ENCODE data around the gene GOLGA6A. TPM values are rescaled to one million over a fixed set of nuclear protein-coding genes. Genes with fewer than 3 reads are reported as not detected.
"Not testable (repeated sequence)": the region's sequence is repeated elsewhere in the genome, so short reads cannot be mapped to it uniquely, and the experiment has no call there.

The GOLGA6A gene
- total RNA-seq, 1 donor from 2014 or later: under 0.01 TPM

DNA sequence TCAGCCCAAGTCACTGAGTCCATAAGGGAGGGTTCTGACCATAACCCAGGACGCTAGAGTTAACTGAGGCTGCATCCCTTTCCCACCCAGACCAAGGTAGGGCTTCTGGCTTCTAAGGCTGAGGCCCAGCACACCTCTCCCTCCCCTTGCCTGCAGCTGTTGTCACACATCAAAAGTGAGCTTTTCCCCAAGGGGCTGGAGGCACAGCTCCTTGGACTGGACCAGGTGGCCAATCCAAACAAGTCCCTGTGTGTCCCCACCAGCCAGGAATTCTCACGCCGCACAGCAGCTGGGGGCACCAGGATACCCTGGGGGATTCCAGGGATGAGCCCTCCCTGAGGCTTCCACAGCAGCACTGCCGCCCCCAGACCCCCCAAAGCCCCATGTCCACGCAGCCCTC lies 25.8 kb upstream of the GOLGA6A start:
- no peak for DNase-seq (ENCODE audit: low spot score in 2 of 2)
- no peak for FAIRE-seq

DNA sequence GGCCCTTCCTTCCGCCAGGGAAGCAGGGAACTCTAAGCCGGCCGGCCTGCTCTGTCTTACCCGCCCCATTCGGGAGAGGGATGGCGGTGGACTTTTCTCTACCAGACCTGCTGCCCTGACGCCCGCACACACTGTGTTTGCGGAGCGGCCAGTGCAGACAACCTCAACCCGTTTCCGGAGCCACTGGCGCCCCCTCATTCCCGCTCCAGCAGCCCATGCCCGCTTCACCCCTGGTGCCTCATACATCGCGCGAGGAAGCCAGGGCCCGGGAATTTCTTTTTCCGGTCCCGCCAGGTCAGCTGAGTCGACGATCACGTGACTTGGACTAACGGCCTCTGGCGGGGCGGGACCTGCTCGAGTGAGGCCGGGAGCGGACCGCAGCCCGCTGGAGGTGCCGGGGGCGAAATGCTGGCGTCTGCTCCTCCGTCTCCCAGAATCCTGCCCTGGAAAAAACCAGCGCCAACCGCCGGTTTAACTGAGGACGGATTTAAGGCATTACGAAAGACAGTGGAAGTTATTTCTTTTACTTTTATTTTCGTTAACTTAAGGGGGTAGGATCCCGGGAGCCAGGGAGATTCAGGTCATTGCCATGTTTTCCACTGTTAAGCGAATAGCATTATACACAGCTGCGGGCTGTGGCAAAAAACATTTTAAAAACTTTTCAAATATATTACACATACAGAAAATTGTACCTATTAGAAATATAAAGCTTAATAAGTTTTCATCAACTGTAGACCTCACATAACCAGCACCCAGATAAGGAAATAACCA lies 17.8 kb upstream of the GOLGA6A start:
- DNase-seq (ENCODE audit: low spot score in 2 of 2): peak; percentile 68 to 88
- FAIRE-seq: not testable (repeated sequence)

DNA sequence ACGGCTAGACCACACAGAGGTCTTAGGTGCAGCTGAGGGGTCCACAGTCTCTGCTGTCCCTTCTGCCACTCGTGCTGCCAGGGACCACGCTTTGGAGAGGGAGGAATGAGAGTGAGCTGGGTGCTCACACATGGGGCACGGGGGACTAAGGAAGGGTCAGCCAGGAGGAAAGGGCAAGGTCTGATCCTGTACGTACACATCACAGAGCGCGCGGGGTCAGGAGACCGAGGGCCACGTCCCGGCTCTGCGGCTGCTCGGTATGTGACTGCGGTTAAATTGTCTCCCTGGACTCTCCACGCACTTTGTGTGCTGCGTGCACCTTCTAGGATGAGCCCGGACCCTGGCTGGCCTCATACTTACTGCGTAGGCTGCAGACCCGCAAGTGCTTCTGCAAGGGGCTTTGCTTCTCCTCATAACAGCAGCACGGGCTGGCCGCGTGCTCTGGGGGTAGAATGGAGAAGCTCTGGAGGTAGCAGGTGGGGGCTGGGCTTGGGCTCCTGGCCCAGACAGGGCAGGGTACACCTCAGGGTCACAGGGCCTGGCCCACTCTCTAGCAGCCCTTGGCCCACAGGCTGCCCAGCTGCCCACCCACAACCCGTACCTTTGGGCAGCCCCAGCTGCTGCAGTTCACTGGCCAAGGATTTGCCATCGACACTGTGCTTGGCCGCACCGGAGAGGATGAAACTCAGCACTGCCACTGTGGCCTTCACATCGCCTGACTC lies 14.6 kb upstream of the GOLGA6A start:
- FAIRE-seq; DNase-seq (ENCODE audit: low spot score in 2 of 2): not testable (repeated sequence)

DNA sequence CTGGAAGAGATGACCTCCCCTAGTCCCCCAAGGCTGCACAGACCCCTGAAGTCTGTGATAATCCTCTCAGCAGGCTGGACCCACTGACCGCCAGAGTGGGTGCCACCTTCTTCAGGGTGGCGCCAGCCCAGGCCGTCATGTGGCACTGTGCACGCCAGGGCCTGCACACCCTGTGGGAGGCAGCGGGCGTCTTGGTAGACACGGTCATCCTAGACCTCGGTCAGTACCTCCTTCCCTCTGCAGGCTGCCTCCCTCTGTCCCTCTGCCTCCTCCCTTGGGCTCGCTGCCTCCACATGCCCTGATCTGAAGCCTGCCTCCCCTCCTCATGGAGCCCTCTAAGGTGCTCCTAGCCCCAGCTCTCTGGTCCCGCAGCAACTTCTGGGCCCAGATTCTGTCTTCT lies 13.3 kb upstream of the GOLGA6A start:
- not testable (repeated sequence) for DNase-seq (ENCODE audit: low spot score in 2 of 2); FAIRE-seq

DNA sequence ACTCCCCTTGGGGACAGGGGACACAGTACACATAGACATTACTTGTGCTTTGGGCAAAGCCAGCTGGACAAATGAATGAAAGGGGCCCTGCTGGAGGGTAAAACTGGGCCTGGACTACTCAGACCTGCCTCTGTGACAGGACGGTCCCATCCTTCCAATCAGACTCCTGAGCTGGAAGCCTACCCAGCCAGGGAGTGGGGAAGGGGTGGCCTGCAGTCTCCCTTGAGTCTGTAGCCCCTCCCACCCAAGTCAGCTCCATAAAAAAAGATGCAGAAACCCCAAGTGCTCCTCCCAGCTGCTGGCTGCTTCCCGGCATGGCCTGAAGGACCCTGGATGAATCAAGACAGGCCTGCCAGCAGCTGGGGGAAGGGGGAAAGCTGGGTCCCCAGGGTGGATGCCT lies 12.2 kb upstream of the GOLGA6A start:
- DNase-seq (ENCODE audit: low spot score in 2 of 2); FAIRE-seq: not testable (repeated sequence)

DNA sequence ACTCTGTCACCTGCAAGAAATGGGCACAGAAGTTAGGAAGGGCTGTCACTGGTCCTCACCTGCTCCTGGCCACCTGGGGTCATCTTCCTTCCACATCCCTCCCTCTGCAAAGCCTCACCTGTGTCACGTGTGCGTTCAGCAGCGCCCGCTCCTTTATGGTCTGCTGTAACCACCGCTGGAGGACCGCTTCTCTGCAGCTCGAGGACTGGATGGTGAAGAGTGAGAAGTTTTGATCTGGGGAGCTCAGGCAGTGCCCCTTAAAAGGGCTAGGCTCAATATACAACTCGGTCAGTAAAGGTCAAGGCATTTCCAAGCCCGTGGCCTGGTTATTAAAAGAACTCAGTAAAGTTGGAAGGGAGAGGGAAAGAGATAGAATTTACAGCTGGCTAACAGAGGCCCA lies 6.6 kb downstream of the GOLGA6A start:
- DNase-seq (ENCODE audit: low spot score in 2 of 2); FAIRE-seq: not testable (repeated sequence)

DNA sequence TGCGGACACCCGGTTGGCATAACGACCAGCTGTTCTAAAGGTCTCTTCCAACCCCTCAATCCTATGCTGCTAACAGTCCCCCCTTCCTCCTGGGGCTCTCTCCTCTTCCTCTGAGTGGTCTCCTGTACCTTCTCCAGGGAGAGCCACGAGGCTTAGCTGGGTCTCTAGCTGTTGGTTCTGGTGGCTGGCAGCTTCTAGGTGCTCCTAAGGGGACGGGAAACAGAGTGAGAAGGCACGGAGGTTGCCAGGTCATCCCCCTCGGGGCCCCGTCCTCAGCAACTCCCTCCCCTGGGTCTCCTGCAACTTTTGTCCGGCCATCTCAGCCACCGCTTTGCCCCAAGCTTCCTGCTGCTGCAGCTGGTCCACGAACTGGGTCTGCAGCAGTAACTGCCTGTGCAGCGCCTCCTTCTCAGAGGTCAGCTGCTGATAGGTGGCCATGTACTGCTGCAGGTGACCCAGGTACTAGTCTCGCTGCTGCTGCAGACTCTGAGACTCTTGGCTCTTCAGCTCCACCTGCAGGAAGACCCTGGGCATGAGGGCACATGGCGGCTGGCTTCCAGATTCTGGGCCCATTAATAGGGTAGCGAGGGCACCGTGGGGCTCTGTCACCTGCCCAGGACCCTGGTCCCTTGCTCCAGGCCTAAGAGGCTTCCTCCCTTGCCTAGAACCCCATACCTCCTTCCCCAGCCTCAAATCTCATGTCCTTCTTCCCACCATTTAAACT lies 9.6 kb downstream of the GOLGA6A start:
- not testable (repeated sequence) for FAIRE-seq; DNase-seq (ENCODE audit: low spot score in 2 of 2)

DNA sequence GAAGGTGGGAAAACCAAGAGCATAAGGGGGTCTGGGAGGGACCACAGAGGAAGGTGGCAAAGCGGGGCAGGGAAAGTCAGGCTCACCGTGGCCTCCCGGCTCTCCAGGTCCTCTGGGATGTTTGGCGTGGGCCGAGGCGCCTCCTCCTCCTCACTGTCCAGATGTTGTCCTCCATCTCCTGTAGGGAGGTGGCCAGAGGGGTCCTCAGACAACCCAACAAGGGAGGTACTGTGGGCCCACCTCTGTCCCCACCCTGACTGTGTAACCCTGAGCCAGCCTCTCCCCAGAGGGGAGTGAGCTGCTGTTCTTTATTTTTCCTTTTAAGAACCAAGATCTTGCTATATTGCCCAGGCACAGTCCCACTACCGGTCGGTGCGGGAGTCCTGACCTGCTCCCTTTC lies 10.2 kb downstream of the GOLGA6A start:
- not testable (repeated sequence) for DNase-seq (ENCODE audit: low spot score in 2 of 2); FAIRE-seq

DNA sequence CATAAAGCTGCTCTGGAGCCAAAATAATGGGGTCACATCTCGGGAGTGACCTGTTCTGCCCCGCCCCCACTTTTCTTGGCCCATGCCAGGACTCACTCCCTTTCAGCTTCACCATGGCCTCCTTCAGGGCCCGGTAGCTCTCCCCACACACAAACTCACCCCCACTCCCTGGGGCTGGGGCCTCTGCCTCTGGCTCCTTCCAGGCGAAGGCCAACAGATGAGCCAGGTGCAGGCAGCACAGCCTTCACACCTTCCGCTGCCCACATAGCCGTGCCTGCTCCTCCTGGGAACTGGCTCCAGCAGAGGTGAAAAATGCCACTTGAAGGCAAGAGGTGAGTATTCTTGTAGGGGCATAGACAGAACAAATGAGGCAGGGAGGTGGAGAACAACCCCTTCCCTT lies 10.7 kb downstream of the GOLGA6A start:
- not testable (repeated sequence) for DNase-seq (ENCODE audit: low spot score in 2 of 2); FAIRE-seq

DNA sequence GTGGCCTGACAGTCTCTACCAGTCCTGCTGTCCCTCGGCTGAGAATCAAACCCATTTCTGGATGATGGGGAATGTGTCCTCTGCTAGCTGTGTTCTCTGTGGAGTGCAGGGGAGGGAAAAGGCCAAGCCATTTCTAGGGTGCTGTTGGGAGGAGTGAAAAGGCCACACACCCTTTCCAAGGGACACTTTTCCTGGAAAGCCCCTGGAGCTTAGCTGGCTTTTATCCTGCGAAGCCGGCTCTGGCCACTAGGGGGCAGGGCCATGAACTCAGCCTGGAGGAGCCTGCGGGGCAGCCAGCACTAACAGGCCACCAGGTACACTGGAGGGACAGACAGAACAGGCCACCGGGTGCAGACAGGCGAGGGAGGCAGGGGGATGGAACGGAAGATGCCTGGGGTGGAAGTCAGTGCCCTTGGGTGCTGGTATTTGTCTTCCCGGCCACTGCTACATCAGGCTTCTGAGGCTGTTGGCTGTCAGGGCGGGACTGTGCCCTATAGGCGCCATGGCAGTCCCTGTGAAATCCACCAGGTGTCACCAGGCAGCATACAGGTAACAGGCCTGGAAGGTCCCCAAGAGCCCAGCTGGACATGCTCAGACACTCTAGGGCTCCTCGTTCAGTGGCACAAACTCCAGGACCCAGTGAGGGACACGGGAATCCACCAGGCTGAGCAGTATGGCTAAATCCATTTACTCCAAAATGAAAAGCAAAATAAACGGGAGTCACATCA lies 16.5 kb downstream of the GOLGA6A start:
- DNase-seq (ENCODE audit: low spot score in 2 of 2): not testable (repeated sequence)

DNA sequence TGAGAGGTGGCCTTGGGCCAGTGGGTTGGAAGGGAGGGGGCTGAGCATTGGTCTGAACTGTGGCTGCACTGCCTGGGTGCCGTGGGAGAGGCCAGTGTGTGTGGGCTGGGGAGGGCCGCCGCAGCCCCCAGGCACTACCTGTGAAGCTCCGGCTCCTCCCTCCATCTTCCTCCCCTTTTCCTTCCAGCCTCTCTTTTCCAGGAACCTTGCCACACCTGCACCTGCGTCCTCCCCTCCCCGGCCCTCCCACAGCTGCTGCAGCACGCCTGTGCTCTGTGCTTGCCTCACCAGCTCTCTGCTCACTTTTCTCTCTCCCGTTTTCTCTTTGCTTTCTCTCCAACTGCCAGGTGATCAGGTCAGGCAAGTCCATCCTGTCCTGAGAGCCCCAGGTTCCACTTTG lies 17.5 kb downstream of the GOLGA6A start:
- not testable (repeated sequence) for DNase-seq (ENCODE audit: low spot score in 2 of 2); FAIRE-seq

More for the DNA sequence above, 16.5 kb downstream of the GOLGA6A start:
- FAIRE-seq: not testable (repeated sequence)

DNA sequence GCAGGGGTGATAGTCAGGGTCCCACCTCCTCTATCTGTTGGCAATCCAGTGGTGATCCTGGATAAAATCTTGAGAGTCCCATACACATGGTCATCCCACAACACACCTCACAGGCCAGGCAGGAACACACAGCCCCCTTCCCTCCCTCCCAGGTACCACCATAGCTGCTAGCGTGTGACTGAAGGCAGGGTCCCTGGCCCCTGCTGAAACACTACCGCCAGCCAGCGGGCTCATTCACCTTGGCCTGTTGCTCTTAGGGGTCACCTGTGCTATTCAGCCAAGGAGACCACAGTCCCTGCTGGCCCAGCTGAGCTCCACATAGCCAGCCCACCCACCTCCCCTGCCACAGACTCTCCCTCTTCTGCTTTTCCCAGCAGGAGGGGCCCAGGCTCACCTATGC lies 18.2 kb downstream of the GOLGA6A start:
- DNase-seq (ENCODE audit: low spot score in 2 of 2); FAIRE-seq: not testable (repeated sequence)

DNA sequence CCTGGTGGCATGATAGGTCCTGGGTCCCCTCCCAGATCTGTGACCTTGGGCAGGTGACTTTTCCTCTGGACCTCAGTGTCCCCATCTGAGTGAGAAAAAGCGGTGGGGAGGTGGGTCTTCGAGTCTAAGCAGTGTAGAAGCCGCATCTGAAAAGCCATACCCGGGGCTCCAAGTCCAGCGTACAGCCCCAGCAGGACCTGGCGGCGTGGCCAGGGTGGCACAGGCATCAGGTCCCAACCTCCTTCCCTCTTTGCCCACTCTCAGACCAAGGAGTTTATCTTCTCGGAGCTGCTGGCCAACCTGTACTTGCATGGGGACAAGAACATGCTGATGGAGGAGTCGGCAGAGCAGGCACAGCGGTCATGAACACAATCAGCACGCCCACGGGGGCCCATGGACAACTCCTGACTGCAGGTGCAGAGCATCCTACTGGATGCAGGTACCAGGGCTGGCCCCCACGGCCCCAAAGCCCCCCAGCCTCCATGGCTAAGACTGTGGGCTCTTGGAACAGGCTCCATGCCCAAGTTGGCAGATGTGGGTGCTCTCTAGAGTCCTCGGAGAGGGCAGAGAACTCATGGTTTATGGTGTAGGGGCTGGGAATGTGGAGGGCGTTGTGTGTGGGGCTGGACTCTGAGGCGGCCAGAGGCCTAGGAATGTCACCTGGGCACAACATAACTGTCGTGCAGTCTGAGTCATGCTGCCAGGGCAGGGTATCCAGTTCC lies 18.8 kb downstream of the GOLGA6A start:
- not testable (repeated sequence) for FAIRE-seq; DNase-seq (ENCODE audit: low spot score in 2 of 2)

DNA sequence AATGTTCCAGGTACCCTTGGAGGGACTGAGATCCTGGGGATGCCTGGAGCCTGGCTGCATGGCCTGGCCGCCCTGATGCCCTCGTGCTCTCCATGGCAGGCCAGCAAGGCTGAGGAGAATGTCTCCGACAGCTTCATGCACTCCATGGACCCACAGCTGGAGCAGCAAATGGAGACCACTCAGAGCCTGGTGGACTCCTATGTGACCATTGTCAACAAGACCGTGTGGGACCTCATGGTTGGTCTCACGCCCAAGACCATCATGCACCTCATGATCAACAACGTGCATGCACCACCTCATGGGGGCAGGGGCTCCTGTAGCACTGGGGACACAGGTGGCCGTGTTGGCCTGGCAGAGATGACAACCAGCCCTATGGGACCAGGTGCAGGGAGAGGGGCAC lies 19.7 kb downstream of the GOLGA6A start:
- no peak for DNase-seq (ENCODE audit: low spot score in 2 of 2)
- FAIRE-seq: no peak

DNA sequence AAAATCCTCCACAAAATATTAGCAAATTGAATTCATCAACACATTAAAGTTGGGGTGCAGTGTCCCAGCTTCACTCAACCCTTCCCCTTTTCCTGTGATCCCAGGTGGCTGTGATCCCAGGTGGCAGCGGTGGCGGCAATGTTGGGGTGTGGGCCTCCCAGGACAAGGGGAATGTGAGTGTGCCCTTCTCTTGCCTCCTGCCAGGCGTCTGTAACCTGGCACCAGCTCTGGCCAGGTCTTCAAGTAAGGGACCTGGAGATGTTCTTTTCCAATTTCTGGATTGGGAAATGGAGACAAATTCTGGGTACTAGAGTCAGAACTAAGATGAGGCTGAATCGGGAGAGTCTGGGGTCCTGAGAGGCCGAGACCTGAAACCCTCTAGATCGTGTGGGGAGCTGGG lies 20.1 kb downstream of the GOLGA6A start:
- no peak for DNase-seq (ENCODE audit: low spot score in 2 of 2)
- no peak for FAIRE-seq

DNA sequence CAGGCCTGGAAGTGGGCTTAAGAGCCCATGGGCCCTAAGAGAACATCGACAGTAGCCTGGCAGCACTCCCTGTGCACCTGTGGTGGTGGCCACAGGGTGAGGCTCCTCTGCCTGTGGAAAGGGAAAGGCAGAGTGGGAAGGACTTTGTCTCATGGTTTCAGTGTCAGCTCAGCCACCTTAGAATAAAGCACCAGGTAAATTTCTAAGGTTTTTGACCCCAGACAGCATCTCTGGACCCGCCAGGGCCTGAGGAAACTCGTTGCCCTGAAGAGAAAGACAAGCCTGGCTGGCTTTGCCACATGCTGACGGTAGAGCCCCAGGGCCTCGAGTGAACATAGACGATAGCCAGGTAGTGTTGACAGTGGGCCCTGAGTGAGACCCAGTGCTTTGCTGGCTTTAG lies 22.1 kb downstream of the GOLGA6A start:
- FAIRE-seq (no peak), DNase-seq (ENCODE audit: low spot score in 2 of 2) (no peak)

DNA sequence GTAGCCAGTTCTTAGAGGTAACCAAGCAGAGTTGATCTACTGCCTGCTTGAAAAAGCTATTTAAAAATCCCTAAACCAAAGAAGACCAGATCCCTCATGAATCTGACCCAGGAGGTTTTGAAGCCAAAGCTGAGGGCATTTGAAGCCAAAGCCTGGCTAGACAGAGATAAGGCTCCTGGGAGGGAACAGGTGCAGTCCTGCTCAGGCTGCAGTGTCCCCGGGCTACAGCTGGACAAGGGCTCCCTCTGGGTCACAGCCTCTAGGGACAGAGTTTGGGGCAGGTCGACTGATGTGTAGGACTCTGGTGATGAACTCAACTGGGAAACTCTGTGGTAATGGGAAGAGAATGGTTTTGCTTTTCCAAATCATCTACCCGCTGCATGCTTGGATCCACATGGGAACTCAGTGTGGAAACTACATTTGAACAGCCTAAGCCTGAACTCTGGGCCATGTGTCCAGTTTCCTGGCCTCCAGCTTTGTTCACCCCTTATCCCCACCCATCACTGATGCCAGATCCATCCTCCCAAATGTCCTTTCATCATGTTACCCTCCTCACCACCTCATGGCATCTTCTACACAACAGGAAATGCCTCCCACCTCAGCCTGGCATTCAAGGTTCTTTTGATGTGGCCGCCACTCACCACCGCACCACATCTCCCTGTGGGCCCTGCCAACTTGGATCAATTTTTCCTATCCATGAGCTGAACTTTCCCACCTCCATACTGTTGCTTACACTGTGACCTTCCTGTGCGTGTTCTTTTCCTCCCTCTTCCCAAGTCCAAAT lies 23.1 kb downstream of the GOLGA6A start:
- DNase-seq (ENCODE audit: low spot score in 2 of 2); FAIRE-seq: not testable (repeated sequence)

DNA sequence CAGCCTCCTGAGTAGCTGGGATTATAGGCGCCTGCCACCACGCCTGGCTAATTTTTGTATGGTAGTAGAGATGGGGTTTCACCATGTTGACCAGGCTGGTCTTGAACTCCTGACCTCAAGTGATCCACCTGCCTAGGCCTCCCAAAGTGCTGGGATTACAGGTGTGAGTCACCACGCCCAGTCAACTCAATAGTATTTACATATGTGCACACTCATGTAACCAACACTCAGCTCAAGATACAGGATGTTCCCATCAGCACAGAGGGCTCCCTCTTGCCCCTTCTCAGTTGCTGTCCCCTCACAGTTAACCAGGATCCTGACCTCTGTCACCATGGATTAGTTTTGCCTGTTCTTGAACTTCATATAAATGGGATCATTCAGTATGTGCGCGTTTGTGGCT lies 26.0 kb downstream of the GOLGA6A start:
- DNase-seq (ENCODE audit: low spot score in 2 of 2); FAIRE-seq: not testable (repeated sequence)

DNA sequence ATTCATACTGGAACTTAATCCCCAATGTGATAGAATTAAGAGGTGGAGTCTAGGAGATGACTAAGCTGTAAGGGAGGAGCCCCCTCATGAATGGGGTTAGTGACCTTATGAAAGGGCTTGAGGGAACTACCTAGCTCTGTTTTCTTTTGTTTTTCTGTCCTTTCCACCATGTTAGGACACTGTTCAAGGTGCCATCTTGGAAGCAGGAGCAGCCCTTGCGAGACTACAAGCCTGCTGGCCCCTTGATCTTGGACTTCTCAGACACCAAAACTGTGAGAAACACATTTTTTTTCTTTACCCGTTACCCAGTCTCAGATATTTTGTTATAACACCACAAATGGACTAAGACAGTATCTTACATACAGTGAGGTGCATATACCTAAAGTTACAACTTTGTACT lies 26.5 kb downstream of the GOLGA6A start:
- DNase-seq (ENCODE audit: low spot score in 2 of 2) (no peak), FAIRE-seq (no peak)

Data from frontal cortex (tissue), 4 donors.